Measurements from ENCODE around the gene MB. TPM values are rescaled to one million over a fixed set of nuclear protein-coding genes. Genes with fewer than 3 reads are reported as not detected.
A peak's percentile ranks its signal among the peaks of the same experiment; 100 is the strongest.
"Not testable (repeated sequence)": the region's sequence is repeated elsewhere in the genome, so short reads cannot be mapped to it uniquely, and the experiment has no call there.

The MB gene
- total RNA-seq, 1 donor from 2014 or later: 17,299 TPM

DNA sequence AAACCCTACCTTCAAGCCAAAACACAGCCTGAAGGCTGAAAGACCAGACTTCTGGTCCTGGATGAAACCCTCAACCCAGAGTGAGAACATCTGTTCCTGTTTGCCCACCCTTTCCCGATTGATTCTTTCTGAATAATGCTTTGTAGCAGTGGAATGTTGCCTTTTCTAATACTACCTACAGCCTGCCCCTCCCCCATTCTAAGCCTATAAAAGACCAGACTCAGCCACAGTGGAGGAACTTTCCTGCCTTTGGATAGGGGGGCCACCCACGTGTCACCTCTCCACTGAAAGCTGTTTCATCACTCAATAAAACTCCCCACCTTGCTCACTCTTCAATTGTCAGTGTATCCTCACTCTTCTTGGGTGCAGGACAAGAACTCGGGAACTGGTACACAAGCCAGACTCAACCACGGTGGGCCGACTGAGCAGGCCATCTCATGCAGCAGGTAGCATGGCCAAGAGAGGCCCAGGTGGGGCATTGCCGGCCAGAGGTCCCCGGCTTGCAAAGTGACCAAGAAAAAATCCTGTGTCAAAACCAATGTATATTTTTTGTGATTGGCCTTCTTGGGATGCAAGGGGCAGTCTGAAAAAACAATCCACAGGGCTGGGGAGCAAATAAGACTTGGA is 24.5 kb upstream of the MB start:
- ATAC-seq: no peak
- DNase-seq: no peak
- intact Hi-C loops (cut with micrococcal nuclease): no loop called here

GRCh38 chr22:35638410-35638809 is 21.3 kb upstream of the MB start:
- peak; percentile 97 for ATAC-seq
- intact Hi-C loops (cut with micrococcal nuclease): no loop called here
- DNase-seq: peak; percentile 92

DNA sequence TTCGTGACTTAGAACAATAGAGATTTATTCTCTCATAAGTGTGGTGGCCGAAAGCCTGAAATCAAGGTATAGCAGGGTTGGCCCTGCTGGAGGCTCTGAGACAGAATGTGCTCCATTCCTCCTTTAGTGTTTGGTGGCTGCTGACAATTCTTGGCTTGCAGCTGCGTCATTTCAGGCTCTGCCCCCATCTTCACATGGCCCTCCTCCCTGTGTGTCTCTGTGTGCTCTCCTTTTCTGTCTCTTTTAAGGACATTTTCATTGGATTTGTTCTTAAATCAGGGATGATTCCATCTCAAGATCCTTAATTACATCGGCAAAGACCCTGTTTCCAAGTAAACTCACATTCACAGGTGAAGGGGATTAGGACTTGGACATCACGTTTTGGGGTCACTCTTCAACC is 20.9 kb upstream of the MB start:
- DNase-seq (no peak), ATAC-seq (peak; percentile 44)
- intact Hi-C loops (cut with micrococcal nuclease): no loop called here

DNA sequence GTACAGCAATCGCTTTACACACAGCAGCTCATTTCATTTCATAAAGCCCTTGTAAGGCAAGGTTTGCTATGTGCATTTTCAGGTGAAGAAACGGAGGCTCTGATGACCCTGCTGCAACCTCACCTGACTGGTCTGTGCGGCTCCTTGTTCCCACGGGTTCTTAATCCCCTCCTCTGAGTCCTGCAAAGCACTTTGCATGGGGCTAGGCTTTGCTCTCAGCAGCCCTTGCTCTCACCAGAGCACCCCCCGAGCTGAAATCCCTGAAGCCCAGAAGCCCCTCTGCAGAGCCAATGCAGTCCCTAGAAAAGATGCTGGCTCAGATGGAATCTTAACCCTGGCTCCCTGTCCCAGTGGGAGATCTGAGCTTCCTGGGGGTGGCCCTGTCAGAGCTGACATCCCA is 20.1 kb upstream of the MB start:
- DNase-seq: no peak
- intact Hi-C loops (cut with micrococcal nuclease): no loop called here
- ATAC-seq: no peak

- intact Hi-C loops (cut with micrococcal nuclease): no loop called here
- DNase-seq (no peak), ATAC-seq (no peak)
Measured at GRCh38 chr22:35634943-35635540, 17.9 kb upstream of the MB start.

- ATAC-seq: no peak
Measured at GRCh38 chr22:35634015-35634414, 16.9 kb upstream of the MB start.

GRCh38 chr22:35633520-35633919 is 16.4 kb upstream of the MB start:
- intact Hi-C loops (cut with micrococcal nuclease): no loop called here
- ATAC-seq (no peak), DNase-seq (no peak)

More at GRCh38 chr22:35634015-35634414, 16.9 kb upstream of the MB start:
- intact Hi-C loops (cut with micrococcal nuclease): no loop called here
- no peak for DNase-seq

- DNase-seq (no peak), ATAC-seq (no peak)
- intact Hi-C loops (cut with micrococcal nuclease): no loop called here
Measured at GRCh38 chr22:35632935-35633334, 15.8 kb upstream of the MB start.

DNA sequence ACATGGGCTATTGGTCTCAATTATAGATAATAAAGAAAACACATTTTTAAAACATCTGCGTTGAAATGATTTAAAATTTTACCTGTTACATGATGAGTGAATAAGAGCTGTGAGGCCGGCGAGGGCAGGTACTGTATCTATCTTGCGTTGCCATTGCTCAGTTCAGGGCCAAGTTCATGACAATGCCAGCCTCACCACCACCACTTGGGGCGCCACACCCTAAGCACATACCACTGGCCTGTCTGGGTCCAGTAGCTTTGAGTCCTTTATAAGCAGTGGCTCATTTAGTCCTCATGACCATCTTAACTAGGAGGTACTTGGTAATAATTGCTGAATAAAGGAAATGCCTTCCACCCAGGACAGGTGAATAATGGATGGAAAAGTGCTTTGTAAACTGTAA is 14.5 kb upstream of the MB start:
- ATAC-seq (no peak), DNase-seq (no peak)
- intact Hi-C loops (cut with micrococcal nuclease): no loop called here

GRCh38 chr22:35630891-35631290 is 13.8 kb upstream of the MB start:
- ATAC-seq (no peak), DNase-seq (no peak)
- intact Hi-C loops (cut with micrococcal nuclease): no loop called here

- DNase-seq: no peak
- intact Hi-C loops (cut with micrococcal nuclease): no loop called here
- no peak for ATAC-seq
Measured at GRCh38 chr22:35630387-35630793, 13.3 kb upstream of the MB start.

GRCh38 chr22:35629406-35630216 is 12.5 kb upstream of the MB start:
- intact Hi-C loops (cut with micrococcal nuclease): loop anchor here (5.0 kb wide), 1 partner anchor 293 kb away; no protein-coding TSS in a partner anchor
- ATAC-seq: peak; percentile 20
- DNase-seq: peak; percentile 63

GRCh38 chr22:35628732-35629131 is 11.6 kb upstream of the MB start:
- no peak for ATAC-seq
- intact Hi-C loops (cut with micrococcal nuclease): loop anchor here (5.0 kb wide), 1 partner anchor 294 kb away; no protein-coding TSS in a partner anchor
- DNase-seq: no peak

- peak; percentile 69 for ATAC-seq
- intact Hi-C loops (cut with micrococcal nuclease): loop anchor here (5.0 kb wide), 1 partner anchor 295 kb away; no protein-coding TSS in a partner anchor
- DNase-seq: peak; percentile 86
Measured at GRCh38 chr22:35627267-35628041, 10.3 kb upstream of the MB start.

DNA sequence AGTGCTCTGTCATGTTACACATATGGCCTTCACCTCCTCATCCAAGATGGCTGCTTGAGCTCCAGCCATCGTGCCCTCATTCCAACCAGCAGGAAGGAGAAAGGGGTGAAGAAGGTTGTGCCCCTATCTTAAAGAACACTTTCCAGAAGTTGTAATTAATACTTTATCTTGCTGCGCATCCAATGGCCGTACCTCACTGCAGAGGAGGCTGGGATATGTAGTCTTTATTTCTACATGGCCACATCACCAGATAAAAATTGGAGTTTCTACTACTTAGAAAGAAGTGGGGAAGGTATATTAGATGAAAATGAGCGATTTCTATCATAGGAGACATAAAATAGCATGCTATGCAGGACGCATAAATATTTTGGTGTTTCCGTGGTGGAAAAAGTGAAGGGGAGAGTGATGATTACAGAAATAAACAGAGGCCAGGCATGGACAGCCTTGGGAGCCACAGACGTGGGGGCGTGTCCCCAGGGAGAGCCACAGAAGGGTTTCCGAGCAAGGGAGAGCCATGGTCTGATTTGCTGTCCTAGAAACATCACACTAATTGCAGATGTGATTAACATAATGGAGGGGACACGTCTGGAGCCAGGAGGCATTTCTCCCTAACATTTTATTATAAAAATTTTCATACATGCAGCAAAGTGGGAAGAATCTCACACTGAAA is 8.8 kb upstream of the MB start:
- DNase-seq (no peak), ATAC-seq (no peak)
- intact Hi-C loops (cut with micrococcal nuclease): loop anchor here (5.0 kb wide), 1 partner anchor 296 kb away; no protein-coding TSS in a partner anchor

DNA sequence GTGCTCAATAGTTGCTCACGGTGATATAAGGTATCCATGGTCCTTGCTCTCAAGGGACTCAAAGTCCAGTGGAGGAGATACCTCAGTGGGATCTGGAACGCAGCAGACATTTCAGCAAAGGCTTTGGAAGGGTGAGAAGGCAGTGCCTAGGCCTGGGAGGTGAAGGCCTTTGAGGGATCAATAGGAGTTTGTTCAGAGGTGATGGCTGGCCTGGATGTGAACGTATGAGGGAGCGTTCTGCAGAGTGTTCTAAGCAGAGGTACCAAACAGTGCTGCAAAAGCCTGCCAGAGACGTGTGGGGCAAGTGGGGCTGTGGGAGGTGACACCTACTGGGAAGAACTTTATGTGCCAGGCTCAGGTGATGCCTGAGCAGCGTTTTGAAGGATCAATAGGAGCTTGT is 7.4 kb upstream of the MB start:
- intact Hi-C loops (cut with micrococcal nuclease): loop anchor here (5.0 kb wide), 1 partner anchor 192 kb away; no protein-coding TSS in a partner anchor
- DNase-seq (no peak), ATAC-seq (no peak)

GRCh38 chr22:35623885-35624284 is 6.8 kb upstream of the MB start:
- not testable (repeated sequence) for ATAC-seq
- intact Hi-C loops (cut with micrococcal nuclease): loop anchor here (5.0 kb wide), 1 partner anchor 192 kb away; no protein-coding TSS in a partner anchor

DNA sequence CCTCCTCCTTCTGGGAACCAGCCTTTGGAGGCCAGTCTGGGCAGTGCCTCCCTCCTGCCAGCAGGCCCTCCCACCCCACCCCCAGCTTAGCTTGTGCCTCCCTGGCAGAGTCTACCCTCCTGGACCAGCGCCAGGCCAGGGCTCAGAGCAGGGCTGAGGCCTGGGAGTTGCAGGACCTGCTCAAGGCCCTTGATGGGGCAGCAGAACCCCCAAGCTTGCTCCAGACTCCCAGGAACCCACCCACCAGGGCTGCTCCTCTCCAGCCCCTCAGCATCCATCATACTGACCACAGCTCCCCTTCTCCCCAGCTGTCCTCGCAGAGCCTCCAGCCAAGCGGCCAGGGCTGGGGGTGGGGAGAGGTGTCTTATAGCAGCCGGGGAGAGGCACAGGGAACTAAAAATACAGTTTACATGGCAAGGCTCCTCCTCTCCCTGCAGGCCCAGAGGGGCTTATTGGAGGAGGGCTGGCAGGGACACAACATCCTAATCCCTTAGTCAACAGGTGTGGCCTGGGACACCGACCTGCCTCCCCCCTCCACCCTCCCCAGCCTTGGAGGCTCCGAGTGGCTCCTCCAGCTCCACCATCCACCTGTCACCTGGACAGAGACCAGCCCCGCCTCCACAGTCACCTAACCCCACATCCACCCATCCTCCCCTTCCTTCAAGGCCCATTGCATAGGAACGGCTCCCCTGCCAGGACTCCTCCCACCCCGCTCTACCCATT is 5.2 kb upstream of the MB start:
- intact Hi-C loops (cut with micrococcal nuclease): loop anchor here (5.0 kb wide), 1 partner anchor 190 kb away; no protein-coding TSS in a partner anchor
- DNase-seq (peak; percentile 87), ATAC-seq (peak; percentile 69)

More at GRCh38 chr22:35623885-35624284, 6.8 kb upstream of the MB start:
- DNase-seq: not testable (repeated sequence)

All from left ventricle myocardium superior (tissue), 1 donor.